ENCODE data around the gene PSMD8.
"Not testable (repeated sequence)": the region's sequence is repeated elsewhere in the genome, so short reads cannot be mapped to it uniquely, and the experiment has no call there.

Gene PSMD8

GRCh38 chr19:38374332-38375097 lies at the start of gene PSMD8:
Gene PSMD8, plus strand, starts transcription at chr19:38374571. Its CDS starts 31 bp downstream, at chr19:38374602.
- DNase-seq: peak; percentile 92 to 99 (median 97)

GRCh38 chr19:38326591-38326990 lies 47.8 kb upstream of the PSMD8 start:
- DNase-seq: no peak

- DNase-seq: no peak
Measured at GRCh38 chr19:38329651-38330050, 44.7 kb upstream of the PSMD8 start.

- DNase-seq: no peak
Measured at GRCh38 chr19:38331728-38332127, 42.6 kb upstream of the PSMD8 start.

GRCh38 chr19:38333245-38333644 lies 41.1 kb upstream of the PSMD8 start:
- DNase-seq: no peak

- DNase-seq: peak; percentile 88 to 97 (median 91)
Measured at GRCh38 chr19:38335949-38336637, 38.3 kb upstream of the PSMD8 start.

GRCh38 chr19:38336638-38337359 lies 37.6 kb upstream of the PSMD8 start:
- peak; percentile 90 to 96 (median 95) for DNase-seq

GRCh38 chr19:38337360-38337653 lies 37.1 kb upstream of the PSMD8 start:
- DNase-seq: no peak

- DNase-seq: not testable (repeated sequence)
Measured at GRCh38 chr19:38339011-38339410, 35.4 kb upstream of the PSMD8 start.

GRCh38 chr19:38340927-38341326 lies 33.4 kb upstream of the PSMD8 start:
- no peak for DNase-seq

GRCh38 chr19:38346837-38347236 lies 27.5 kb upstream of the PSMD8 start:
- no peak for DNase-seq

GRCh38 chr19:38350883-38351282 lies 23.5 kb upstream of the PSMD8 start:
- no peak for DNase-seq

GRCh38 chr19:38351865-38352395 lies 22.4 kb upstream of the PSMD8 start:
- DNase-seq: no peak

GRCh38 chr19:38352611-38353010 lies 21.8 kb upstream of the PSMD8 start:
- no peak for DNase-seq

- no peak for DNase-seq
Measured at GRCh38 chr19:38355728-38356725, 18.3 kb upstream of the PSMD8 start.

GRCh38 chr19:38358071-38358470 lies 16.3 kb upstream of the PSMD8 start:
- DNase-seq: no peak

- no peak for DNase-seq
Measured at GRCh38 chr19:38359242-38360021, 14.9 kb upstream of the PSMD8 start.

GRCh38 chr19:38360351-38360750 lies 14.0 kb upstream of the PSMD8 start:
- DNase-seq: no peak

GRCh38 chr19:38360839-38361631 lies 13.3 kb upstream of the PSMD8 start:
- DNase-seq: no peak

GRCh38 chr19:38361633-38362075 lies 12.7 kb upstream of the PSMD8 start:
- DNase-seq: peak in 5 of 6 experiments; percentile 24 to 67 (median 46)

All from stimulated activated naive CD4-positive, alpha-beta T cell (primary cell).